HFF-Myc (cell line): ENCODE data around the gene MBNL2.

Source experiments
- DNase-seq: peaks from one replicate; pipeline ENCODE4 v3.0.0-alpha.2; 2011; ENCODE audit warnings: low read depth; ENCODE audit errors: extremely low read depth
- H3K4me3 ChIP-seq: replicated peaks from 2 replicates; pipeline ENCODE4 v1.5.1; 2011; ENCODE audit warnings: low read depth, mild to moderate bottlenecking, control low read depth, low read length
- CTCF ChIP-seq: IDR thresholded peaks from 2 replicates; pipeline ENCODE4 v1.5.1; 2012; ENCODE audit warnings: mild to moderate bottlenecking, low read depth, low read length, control low read depth; ENCODE audit errors: missing control alignments

The MBNL2 gene

GRCh38 chr13:97440598-97441170 is 218.6 kb downstream of the MBNL2 start:
- DNase-seq, result no peak

GRCh38 chr13:97441368-97441767 is 219.2 kb downstream of the MBNL2 start:
- no peak for TF ChIP-seq CTCF
- no peak for DNase-seq
- no peak overlapping the region for H3K4me3 ChIP-seq

More at GRCh38 chr13:97440598-97441170, 218.6 kb downstream of the MBNL2 start:
- H3K4me3 ChIP-seq, result no peak overlapping the region
- TF ChIP-seq CTCF, result no peak
